ENCODE measurements around the gene RINL.
A peak's percentile ranks its signal among the peaks of the same experiment; 100 is the strongest.

RINL gene, protein sequence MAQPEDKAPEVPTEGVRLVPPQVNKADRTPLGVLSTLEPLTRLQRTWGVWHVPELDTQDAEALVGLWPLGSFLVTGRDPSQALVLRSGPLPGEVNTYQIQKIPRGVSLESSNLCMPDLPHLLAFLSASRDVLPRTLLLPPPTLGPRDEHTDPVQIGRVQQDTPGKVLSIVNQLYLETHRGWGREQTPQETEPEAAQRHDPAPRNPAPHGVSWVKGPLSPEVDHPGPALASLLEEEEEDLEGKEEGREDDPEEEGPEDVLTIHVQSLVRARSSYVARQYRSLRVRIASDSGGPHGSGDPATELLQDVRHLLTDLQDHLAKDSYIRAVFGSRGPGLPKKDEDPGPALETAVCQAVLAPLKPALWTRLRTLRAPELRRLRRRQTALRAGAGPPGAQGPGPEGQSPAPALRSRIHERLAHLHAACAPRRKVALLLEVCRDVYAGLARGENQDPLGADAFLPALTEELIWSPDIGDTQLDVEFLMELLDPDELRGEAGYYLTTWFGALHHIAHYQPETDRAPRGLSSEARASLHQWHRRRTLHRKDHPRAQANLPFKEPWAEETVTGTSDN

GRCh38 chr19:38877781-38878574 lies at the start of gene RINL:
Gene RINL (minus strand): TSS chr19:38878275. CDS start chr19:38876742, 1,533 bp downstream.
- DNase-seq (ENCODE audit: low read depth), result peak; percentile 58

- no peak for DNase-seq (ENCODE audit: low read depth)
These were observed 46.3 kb upstream of the RINL start for GRCh38 chr19:38924388-38924787.

DNA sequence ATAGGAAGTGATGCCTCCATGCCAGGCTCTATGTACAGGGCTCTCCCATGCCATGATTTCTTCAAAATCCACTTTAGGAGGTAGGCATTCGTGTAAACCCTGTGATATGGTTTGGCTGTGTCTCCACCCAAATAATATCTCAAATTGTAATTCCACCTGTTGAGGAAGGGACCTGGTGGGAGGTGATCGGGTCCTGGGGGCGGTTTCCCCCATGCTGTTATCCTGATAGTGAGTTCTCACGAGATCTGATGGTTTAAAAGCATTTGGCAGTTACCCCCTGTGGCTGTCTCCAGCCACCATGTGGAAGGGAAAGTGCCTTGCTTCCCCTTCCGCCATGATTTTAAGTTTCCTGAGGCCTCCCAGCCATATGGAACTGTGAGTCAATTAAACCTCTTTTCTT lies 44.4 kb upstream of the RINL start:
- no peak for DNase-seq (ENCODE audit: low read depth)

DNA sequence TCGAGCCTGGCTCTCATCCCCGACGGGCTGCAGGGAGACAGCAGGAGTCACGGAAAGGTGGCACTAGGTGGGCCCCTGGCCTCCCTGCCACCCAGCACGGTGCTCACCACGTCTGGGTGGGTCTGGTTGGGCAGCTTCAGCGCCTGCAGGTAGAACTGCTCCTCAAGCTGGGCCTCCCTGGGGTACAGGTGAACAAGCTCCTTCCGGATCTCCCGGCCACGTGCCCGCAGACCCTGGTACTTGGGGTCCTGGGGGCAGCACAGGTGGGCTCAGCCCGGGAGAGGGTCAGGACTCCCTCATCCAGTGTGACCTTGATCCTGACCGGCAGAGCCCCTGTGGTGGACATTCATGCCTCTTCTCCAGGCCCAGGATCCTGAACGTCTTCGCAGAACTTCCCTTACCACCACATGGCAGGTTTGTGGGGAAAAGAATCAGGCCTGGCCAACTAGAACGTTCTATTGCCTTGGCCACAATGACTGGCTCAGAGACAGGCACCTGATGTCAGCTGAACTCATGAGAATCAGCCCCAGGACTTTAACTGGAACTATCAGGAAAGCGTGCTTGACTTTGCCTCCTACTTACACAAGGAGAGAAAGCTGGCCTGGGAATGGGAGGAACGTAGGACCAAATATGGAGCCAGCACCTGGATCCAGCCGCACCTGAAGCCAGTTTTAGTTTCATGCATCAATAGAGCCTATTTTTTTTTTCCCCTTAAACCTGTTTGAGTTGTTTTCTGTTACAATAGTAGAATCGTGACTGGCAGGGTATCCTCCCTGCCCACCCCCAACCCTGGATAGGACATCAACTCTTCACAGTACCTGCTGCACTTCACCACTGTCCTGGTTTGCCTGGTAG lies 43.6 kb upstream of the RINL start:
- DNase-seq (ENCODE audit: low read depth), result no peak

DNA sequence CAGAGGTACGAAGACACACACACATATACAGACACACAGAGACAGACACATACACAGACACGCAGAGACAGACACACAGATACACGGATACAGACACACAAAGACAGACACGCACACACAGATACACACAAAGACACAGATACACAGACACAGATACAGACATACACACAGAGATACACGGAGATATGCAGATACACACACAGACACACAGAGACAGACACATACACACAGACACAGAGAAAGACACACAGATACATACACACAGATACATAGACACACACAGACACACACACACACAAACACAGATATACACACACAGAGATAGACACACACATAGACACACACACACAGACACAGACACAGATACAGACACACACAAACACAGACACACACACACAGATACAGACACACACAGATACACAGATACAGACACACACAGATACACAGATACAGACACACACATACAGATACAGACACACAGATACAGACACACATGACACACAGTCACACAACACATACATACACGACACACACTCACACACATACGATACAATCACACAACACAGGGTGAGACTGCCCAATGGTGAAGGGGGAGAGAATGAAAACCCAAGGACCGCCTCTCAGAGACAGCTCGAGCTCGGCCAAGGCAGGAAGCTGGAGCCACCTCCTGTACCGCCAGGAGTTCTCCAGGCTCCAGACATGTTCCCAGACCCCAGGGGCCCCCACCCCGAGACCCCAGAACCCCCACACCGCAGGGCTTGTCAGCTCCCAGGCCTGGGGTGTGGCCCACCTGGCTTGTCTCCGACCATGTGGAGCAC lies 42.7 kb upstream of the RINL start:
- no peak for DNase-seq (ENCODE audit: low read depth)

- DNase-seq (ENCODE audit: low read depth), result no peak
These were observed 41.9 kb upstream of the RINL start for GRCh38 chr19:38919837-38920601.

DNA sequence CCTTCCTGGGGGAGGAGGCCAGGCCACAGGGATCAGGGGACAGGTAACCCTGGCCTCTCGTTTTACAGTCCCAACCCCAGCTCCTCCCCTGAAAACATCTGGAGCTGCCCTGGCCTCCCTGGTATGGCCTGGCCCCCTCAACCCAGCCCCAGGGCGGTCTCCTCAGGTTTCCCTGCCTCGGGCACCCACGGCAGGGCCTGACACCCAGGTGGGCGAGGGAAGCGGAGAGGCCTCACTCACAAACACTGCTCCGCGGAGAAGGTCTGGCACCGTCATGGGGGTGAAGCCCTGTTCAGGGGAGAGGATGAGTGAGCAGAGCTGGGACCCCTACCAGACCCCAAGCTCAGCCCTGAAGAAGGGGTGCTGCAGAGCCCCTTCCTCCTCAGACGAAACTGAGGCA lies 40.5 kb upstream of the RINL start:
- no peak for DNase-seq (ENCODE audit: low read depth)

DNA sequence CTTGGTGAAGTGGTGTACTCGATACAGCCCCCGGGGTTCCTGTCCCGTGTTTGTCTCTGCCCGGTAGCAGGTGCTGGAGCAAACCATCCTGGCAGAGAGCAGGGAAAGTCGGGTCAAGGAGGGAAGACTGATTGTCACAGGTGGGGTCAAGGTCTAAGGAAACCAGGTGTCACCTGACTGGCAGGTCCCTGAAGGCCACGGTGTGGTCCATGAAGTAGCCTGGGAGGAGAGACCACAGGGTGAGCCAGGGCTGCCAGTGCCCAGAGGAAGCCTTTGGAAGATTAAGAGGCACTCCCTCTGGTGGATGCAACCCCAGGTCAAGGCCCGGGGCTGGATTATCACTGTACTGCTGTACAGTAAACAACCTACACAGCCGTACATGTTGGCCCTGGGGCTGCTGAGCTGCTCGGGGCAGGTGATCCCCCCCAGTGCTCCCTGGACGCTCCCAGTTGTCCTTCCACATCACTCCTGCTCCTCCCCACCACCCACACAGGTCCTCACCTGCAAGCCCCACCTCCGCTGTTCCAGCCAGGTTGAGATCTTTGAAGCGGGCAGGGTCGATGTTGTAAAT lies 39.9 kb upstream of the RINL start:
- no peak for DNase-seq (ENCODE audit: low read depth)

DNA sequence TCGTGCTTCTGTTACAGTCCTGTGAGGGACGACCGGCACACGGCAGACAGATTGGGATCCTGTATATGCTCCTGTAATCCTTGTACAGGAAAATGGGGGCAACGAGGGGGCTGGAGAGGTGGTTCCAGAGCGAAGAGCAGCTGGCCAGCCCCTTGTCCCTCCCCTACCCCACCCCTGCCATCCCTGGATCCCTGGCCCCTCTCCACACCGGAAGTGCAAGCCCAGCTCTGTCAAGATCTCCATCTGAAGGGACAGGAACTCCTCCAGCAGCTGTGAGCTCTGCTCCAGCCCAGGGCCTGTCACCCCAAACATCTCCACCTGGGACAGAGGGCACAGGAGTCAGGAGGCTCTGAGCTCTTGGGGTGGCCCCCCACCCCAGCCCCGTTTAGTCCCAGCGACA lies 39.4 kb upstream of the RINL start:
- DNase-seq (ENCODE audit: low read depth), result no peak

DNA sequence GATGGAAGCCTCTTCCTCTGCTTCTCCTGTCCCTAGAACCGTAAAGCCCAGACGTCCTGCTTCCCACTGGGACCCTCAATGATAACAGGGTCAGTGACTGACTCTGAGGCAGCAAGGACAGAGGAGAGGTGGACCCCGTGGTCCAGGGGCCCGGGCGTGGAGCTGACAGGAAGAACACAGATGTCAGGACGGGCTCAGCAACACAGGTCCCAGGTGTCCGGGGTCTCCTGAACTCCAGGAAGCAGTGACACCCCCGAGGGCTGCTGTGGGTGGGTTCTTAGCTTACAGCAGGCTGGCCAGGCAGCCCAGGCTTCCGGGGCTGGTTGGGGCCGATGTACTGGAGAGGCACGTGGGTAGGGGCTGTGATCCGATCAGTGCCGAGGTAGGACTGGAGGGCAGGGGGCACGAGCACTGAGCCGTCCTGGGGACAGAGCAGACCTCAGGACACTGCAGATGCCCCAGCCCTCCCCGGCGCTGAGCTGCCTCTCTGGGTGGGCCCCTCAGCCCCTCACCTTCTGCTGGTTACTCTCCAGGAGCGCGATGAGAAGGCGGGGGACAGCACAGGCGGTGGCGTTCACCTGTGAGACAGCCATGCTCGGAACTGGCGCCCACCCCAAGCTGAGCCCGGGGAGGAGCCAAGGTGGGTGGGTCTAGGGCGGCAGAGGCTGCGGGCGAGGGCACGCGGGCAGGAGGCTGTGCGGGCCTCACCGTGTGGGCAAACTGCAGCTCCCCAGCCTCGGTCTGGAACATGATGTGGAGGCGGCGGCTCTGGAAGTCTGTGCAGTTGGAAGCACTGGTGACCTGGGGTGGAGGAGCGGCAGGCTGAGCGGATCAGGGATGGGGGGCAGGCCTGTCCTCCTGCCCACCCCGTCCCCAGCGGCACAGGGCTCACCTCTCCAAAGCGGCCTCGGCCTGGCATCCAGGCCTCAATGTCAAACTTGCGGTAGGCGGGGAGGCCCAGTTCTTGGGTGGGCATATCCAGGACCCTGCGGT lies 37.5 kb upstream of the RINL start:
- DNase-seq (ENCODE audit: low read depth), result no peak

DNA sequence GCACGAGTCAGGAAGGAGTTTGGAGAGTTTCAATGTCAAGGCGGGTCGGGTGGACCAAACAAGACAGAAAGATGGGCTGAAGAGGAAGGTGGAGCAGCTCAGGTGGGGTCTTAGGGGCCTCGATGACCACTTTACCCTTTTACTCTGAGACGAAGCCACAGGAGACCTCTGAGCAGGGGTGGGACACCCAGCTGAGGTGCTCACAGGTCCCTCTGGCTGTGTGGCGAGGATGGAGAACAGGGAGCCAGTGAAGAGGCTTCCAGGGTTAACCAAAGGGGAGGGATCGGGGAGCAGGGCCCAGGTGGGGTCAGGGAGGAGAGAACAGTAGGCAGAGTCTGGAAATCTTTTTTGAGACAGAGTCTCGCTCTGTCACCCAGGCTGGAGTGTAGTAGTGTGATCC lies 35.9 kb upstream of the RINL start:
- no peak for DNase-seq (ENCODE audit: low read depth)

GRCh38 chr19:38912600-38913514 lies 34.8 kb upstream of the RINL start:
- no peak for DNase-seq (ENCODE audit: low read depth)

GRCh38 chr19:38911388-38912001 lies 33.4 kb upstream of the RINL start:
- no peak for DNase-seq (ENCODE audit: low read depth)

GRCh38 chr19:38910488-38910887 lies 32.4 kb upstream of the RINL start:
- DNase-seq (ENCODE audit: low read depth), result no peak

DNA sequence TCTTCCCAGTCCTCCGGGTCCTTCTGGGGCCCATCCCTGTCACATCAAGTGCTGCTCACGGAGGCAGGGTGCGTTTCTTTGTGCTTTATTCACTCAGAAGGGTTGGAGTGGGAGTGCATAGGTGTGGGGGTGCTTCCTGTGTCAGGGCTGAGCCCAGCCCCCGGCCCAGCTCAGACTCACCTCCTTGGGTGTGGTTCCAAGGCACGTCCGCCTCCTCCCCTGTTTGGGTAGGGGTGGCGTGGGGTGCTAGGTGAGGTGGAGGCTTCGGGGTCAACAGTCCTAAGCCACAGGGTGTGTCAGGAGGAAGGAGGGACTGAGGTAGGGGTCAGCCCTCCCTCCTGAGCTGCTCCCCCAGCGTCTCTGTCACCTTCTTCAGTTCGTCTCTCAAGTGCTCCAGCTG lies 30.8 kb upstream of the RINL start:
- no peak for DNase-seq (ENCODE audit: low read depth)

GRCh38 chr19:38907670-38908069 lies 29.6 kb upstream of the RINL start:
- no peak for DNase-seq (ENCODE audit: low read depth)

DNA sequence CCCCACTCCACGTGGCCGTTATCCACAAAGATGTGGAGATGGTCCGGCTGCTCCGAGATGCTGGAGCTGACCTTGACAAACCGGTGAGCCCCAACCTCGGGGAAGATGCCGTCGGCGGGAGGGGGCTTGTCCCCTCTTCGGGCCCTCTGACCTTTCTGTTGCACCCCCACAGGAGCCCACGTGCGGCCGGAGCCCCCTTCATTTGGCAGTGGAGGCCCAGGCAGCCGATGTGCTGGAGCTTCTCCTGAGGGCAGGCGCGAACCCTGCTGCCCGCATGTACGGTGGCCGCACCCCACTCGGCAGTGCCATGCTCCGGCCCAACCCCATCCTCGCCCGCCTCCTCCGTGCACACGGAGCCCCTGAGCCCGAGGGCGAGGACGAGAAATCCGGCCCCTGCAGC lies 29.2 kb upstream of the RINL start:
- no peak for DNase-seq (ENCODE audit: low read depth)

Measured in stimulated activated CD8-positive, alpha-beta memory T cell treated with anti-CD3 and anti-CD28 coated beads, Interleukin-4, amount 100 ng/mL, for 24 hours (primary cell).